ENCODE results near the gene ZBTB46. TPM values are rescaled to one million over a fixed set of nuclear protein-coding genes. Genes with fewer than 3 reads are reported as not detected.

Gene ZBTB46
- total RNA-seq, 2 donors from 2014 or later = 2.1 to 3.2 TPM

GRCh38 chr20:63701329-63702035 lies 129.6 kb downstream of the ZBTB46 start:
- intact Hi-C loops (cut with DNase I) = loop anchor here (10.0 kb wide), 1 partner anchor 93 kb away; no protein-coding TSS in a partner anchor
- peak overlapping the region in 1 of 2 donors; percentile 35 for H3K9ac ChIP-seq (ENCODE audit: low read depth in 2 of 2, low read length in 2 of 2)
- DNase-seq = no peak

GRCh38 chr20:63701051-63701328 lies 130.1 kb downstream of the ZBTB46 start:
- Histone ChIP-seq H3K36me3 (peaks cover 11% of the 10 kb centered on the region), H3K4me1 (peaks cover 25% of the 10 kb centered on the region), H3K27ac (no peak overlapping the region), H3K9ac (ENCODE audit: low read depth in 2 of 2, low read length in 2 of 2) (no peak overlapping the region), H3K4me3 (no peak overlapping the region), H3K27me3 (no peaks in the 10 kb centered on the region), H3K9me3 (no peaks in the 10 kb centered on the region)
- intact Hi-C loops (cut with DNase I) = loop anchor here (10.0 kb wide), 1 partner anchor 94 kb away; no protein-coding TSS in a partner anchor
- TF ChIP-seq, protein P1, sequence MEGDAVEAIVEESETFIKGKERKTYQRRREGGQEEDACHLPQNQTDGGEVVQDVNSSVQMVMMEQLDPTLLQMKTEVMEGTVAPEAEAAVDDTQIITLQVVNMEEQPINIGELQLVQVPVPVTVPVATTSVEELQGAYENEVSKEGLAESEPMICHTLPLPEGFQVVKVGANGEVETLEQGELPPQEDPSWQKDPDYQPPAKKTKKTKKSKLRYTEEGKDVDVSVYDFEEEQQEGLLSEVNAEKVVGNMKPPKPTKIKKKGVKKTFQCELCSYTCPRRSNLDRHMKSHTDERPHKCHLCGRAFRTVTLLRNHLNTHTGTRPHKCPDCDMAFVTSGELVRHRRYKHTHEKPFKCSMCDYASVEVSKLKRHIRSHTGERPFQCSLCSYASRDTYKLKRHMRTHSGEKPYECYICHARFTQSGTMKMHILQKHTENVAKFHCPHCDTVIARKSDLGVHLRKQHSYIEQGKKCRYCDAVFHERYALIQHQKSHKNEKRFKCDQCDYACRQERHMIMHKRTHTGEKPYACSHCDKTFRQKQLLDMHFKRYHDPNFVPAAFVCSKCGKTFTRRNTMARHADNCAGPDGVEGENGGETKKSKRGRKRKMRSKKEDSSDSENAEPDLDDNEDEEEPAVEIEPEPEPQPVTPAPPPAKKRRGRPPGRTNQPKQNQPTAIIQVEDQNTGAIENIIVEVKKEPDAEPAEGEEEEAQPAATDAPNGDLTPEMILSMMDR (IDR thresholded peaks at IDR 0.05) = no peak
- DNase-seq = no peak

More at GRCh38 chr20:63701329-63702035, 129.6 kb downstream of the ZBTB46 start:
- no peaks in the 10 kb centered on the region for H3K9me3 ChIP-seq
- peaks cover 11% of the 10 kb centered on the region for H3K36me3 ChIP-seq
- H3K27ac ChIP-seq = no peak overlapping the region
- H3K27me3 ChIP-seq = no peaks in the 10 kb centered on the region
- H3K4me3 ChIP-seq = no peak overlapping the region
- TF ChIP-seq, protein P1 (IDR thresholded peaks at IDR 0.05) = no peak
- peaks cover 26% of the 10 kb centered on the region for H3K4me1 ChIP-seq

DNA sequence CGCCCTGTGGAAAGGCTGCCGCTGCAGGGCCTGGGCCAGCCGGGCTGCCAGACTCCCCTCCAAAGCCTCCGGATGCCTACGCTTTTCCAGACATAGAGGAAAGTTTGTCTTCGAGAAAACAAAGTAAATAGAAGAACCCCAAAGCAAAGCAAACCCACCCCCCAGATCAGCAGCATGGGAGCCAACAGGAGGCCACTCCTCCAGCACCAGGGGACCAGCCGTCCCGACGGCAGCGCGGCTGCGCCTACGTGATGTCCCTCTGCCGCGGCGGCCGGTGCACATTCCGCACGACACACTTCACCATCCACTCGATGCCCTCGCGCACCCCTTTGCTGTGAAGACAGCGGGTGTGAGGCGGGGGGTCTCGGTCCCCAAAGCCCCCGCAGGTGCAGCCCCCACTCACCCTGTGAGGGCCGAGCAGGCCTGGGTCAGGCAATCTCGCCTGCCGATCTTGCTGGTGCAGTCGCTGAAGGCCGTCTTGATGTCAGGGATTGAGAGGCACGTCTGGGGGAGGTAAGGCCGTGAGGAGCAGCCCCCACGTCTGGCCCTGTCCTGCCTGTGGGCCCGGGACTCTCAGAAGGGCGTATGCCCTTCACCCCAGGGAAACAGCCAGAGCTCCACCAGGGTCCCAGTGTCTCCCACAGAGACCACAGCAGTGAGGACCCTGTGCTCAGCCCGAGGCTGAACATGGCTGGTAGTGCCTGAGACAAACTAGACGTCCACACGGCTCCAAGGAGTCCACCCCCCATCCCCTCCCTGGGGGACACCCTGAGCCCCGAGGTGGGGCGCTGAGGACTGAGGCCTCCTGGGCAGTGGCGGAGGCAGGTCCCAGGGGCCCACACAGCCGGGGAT lies 130.6 kb downstream of the ZBTB46 start:
- Histone ChIP-seq H3K27ac (peak overlapping the region; percentile 60), H3K4me3 (no peak overlapping the region), H3K9ac (ENCODE audit: low read depth in 2 of 2, low read length in 2 of 2) (no peak overlapping the region), H3K36me3 (peaks cover 6% of the 10 kb centered on the region), H3K4me1 (peaks cover 25% of the 10 kb centered on the region), H3K9me3 (no peaks in the 10 kb centered on the region), H3K27me3 (no peaks in the 10 kb centered on the region)
- intact Hi-C loops (cut with DNase I) = loop anchor here (10.0 kb wide), 1 partner anchor 94 kb away; no protein-coding TSS in a partner anchor
- TF ChIP-seq, protein P1 (IDR thresholded peaks at IDR 0.05) = no peak
- no peak for DNase-seq

- Histone ChIP-seq H3K9me3 (no peaks in the 10 kb centered on the region), H3K36me3 (no peaks in the 10 kb centered on the region), H3K27me3 (no peaks in the 10 kb centered on the region), H3K9ac (ENCODE audit: low read depth in 2 of 2, low read length in 2 of 2) (peak overlapping the region in 1 of 2 donors; percentile 24), H3K27ac (peak overlapping the region; percentile 60), H3K4me1 (peaks cover 27% of the 10 kb centered on the region), H3K4me3 (no peak overlapping the region)
- intact Hi-C loops (cut with DNase I) = loop anchor here (10.0 kb wide), 1 partner anchor 95 kb away; no protein-coding TSS in a partner anchor
- DNase-seq = no peak
- TF ChIP-seq, protein P1 (IDR thresholded peaks at IDR 0.05) = no peak
Observed at GRCh38 chr20:63699466-63700198, 131.4 kb downstream of the ZBTB46 start.

All from colonic mucosa (tissue), 4 donors.